HuH-7.5 (cell line): Measurements from ENCODE around the gene RSPO4.
"Not testable (repeated sequence)": the region's sequence is repeated elsewhere in the genome, so short reads cannot be mapped to it uniquely, and the experiment has no call there.

Source experiments
- DNase-seq: peaks from one replicate; pipeline ENCODE4 v3.0.0; 2011; ENCODE audit warnings: low spot score

RSPO4 gene

GRCh38 chr20:1001911-1002681, at the start of gene RSPO4:
RSPO4 (minus strand) TSS chr20:1002311; CDS start chr20:1002164, 147 bp downstream.
- DNase-seq = no peak

- DNase-seq = no peak
These were observed 48.3 kb upstream of the RSPO4 start for GRCh38 chr20:1050440-1050839.

- no peak for DNase-seq
These were observed 43.8 kb upstream of the RSPO4 start for GRCh38 chr20:1045860-1046418.

GRCh38 chr20:1041845-1042390, 39.8 kb upstream of the RSPO4 start:
- no peak for DNase-seq

- no peak for DNase-seq
These were observed 36.1 kb upstream of the RSPO4 start for GRCh38 chr20:1038205-1038604.

- DNase-seq = no peak
These were observed 34.9 kb upstream of the RSPO4 start for GRCh38 chr20:1037039-1037438.

GRCh38 chr20:1035466-1035865, 33.4 kb upstream of the RSPO4 start:
- DNase-seq = no peak

- DNase-seq = no peak
These were observed 32.3 kb upstream of the RSPO4 start for GRCh38 chr20:1034415-1034789.

GRCh38 chr20:1033751-1034414, 31.8 kb upstream of the RSPO4 start:
- DNase-seq = no peak

- no peak for DNase-seq
These were observed 27.9 kb upstream of the RSPO4 start for GRCh38 chr20:1029980-1030379.

- not testable (repeated sequence) for DNase-seq
These were observed 24.1 kb upstream of the RSPO4 start for GRCh38 chr20:1026214-1026613.

GRCh38 chr20:1022871-1023270, 20.8 kb upstream of the RSPO4 start:
- DNase-seq = no peak

GRCh38 chr20:1020614-1021013, 18.5 kb upstream of the RSPO4 start:
- DNase-seq = no peak

- DNase-seq = no peak
These were observed 17.2 kb upstream of the RSPO4 start for GRCh38 chr20:1019344-1019743.

GRCh38 chr20:1017677-1018076, 15.6 kb upstream of the RSPO4 start:
- DNase-seq = no peak

- DNase-seq = no peak
These were observed 13.1 kb upstream of the RSPO4 start for GRCh38 chr20:1015181-1015580.

GRCh38 chr20:1014471-1014870, 12.4 kb upstream of the RSPO4 start:
- no peak for DNase-seq

- no peak for DNase-seq
These were observed 11.6 kb upstream of the RSPO4 start for GRCh38 chr20:1013566-1014340.

GRCh38 chr20:1012359-1013168, 10.5 kb upstream of the RSPO4 start:
- DNase-seq = no peak

GRCh38 chr20:1010659-1011058, 8.5 kb upstream of the RSPO4 start:
- no peak for DNase-seq

GRCh38 chr20:1005452-1006027, 3.4 kb upstream of the RSPO4 start:
- DNase-seq = peak; percentile 41
